ENCODE measurements around the gene ACTR3C. TPM values are rescaled to one million over a fixed set of nuclear protein-coding genes. Genes with fewer than 3 reads are reported as not detected.
"Not testable (repeated sequence)": the region's sequence is repeated elsewhere in the genome, so short reads cannot be mapped to it uniquely, and the experiment has no call there.

Gene ACTR3C
- total RNA-seq, 2 experiments from 2014 or later, result 5.0 to 6.1 TPM

GRCh38 chr7:150268798-150269197 lies 54.5 kb downstream of the ACTR3C start:
- H3K36me3 Mint-ChIP-seq (ENCODE audit: low read depth); DNase-seq; H3K4me1 Mint-ChIP-seq; H3K9me3 Mint-ChIP-seq; H3K27me3 Mint-ChIP-seq; H3K4me3 Mint-ChIP-seq; CTCF ChIA-PET; POLR2A ChIA-PET; H3K27ac Mint-ChIP-seq: not testable (repeated sequence)

GRCh38 chr7:150268287-150268686 lies 55.1 kb downstream of the ACTR3C start:
- DNase-seq; H3K36me3 Mint-ChIP-seq (ENCODE audit: low read depth); H3K27me3 Mint-ChIP-seq; H3K4me3 Mint-ChIP-seq; H3K4me1 Mint-ChIP-seq; CTCF ChIA-PET; H3K9me3 Mint-ChIP-seq; POLR2A ChIA-PET; H3K27ac Mint-ChIP-seq: not testable (repeated sequence)

- POLR2A ChIA-PET; H3K4me1 Mint-ChIP-seq; H3K4me3 Mint-ChIP-seq; DNase-seq; CTCF ChIA-PET; H3K9me3 Mint-ChIP-seq; H3K36me3 Mint-ChIP-seq (ENCODE audit: low read depth); H3K27me3 Mint-ChIP-seq; H3K27ac Mint-ChIP-seq: not testable (repeated sequence)
Measured at GRCh38 chr7:150266953-150267665, 56.2 kb downstream of the ACTR3C start.

GRCh38 chr7:150262656-150263055 lies 60.7 kb downstream of the ACTR3C start:
- CTCF ChIA-PET; H3K9me3 Mint-ChIP-seq; H3K27ac Mint-ChIP-seq; H3K4me1 Mint-ChIP-seq; DNase-seq; POLR2A ChIA-PET; H3K4me3 Mint-ChIP-seq; H3K36me3 Mint-ChIP-seq (ENCODE audit: low read depth); H3K27me3 Mint-ChIP-seq: not testable (repeated sequence)

GRCh38 chr7:150247745-150248144 lies 75.6 kb downstream of the ACTR3C start:
- H3K9me3 Mint-ChIP-seq; H3K27me3 Mint-ChIP-seq; POLR2A ChIA-PET; CTCF ChIA-PET; H3K36me3 Mint-ChIP-seq (ENCODE audit: low read depth); H3K27ac Mint-ChIP-seq; H3K4me3 Mint-ChIP-seq; DNase-seq; H3K4me1 Mint-ChIP-seq: not testable (repeated sequence)

GRCh38 chr7:150245208-150245607 lies 78.1 kb downstream of the ACTR3C start:
- H3K9me3 Mint-ChIP-seq; POLR2A ChIA-PET; H3K4me1 Mint-ChIP-seq; H3K27ac Mint-ChIP-seq; DNase-seq; H3K36me3 Mint-ChIP-seq (ENCODE audit: low read depth); CTCF ChIA-PET; H3K27me3 Mint-ChIP-seq; H3K4me3 Mint-ChIP-seq: not testable (repeated sequence)

- CTCF ChIA-PET; DNase-seq; H3K9me3 Mint-ChIP-seq; H3K4me3 Mint-ChIP-seq; POLR2A ChIA-PET; H3K4me1 Mint-ChIP-seq; H3K27me3 Mint-ChIP-seq; H3K36me3 Mint-ChIP-seq (ENCODE audit: low read depth); H3K27ac Mint-ChIP-seq: not testable (repeated sequence)
Measured at GRCh38 chr7:150242935-150243334, 80.4 kb downstream of the ACTR3C start.

GRCh38 chr7:150225444-150225843 lies 97.9 kb downstream of the ACTR3C start:
- DNase-seq; CTCF ChIA-PET; H3K4me1 Mint-ChIP-seq; H3K36me3 Mint-ChIP-seq (ENCODE audit: low read depth); POLR2A ChIA-PET; H3K4me3 Mint-ChIP-seq; H3K9me3 Mint-ChIP-seq; H3K27ac Mint-ChIP-seq: not testable (repeated sequence)
- H3K27me3 Mint-ChIP-seq, result peaks cover 31% of the 10 kb centered on the region

- not testable (repeated sequence) for H3K27ac Mint-ChIP-seq, H3K4me3 Mint-ChIP-seq
- peaks cover 27% of the 10 kb centered on the region for H3K27me3 Mint-ChIP-seq
Measured at GRCh38 chr7:150222083-150222972, 101.0 kb downstream of the ACTR3C start.

GRCh38 chr7:150220673-150221181 lies 102.6 kb downstream of the ACTR3C start:
- H3K36me3 Mint-ChIP-seq (ENCODE audit: low read depth); CTCF ChIA-PET; H3K27ac Mint-ChIP-seq; POLR2A ChIA-PET; H3K4me1 Mint-ChIP-seq; H3K9me3 Mint-ChIP-seq; DNase-seq; H3K4me3 Mint-ChIP-seq: not testable (repeated sequence)
- H3K27me3 Mint-ChIP-seq, result peaks cover 27% of the 10 kb centered on the region

More at GRCh38 chr7:150222083-150222972, 101.0 kb downstream of the ACTR3C start:
- DNase-seq; H3K9me3 Mint-ChIP-seq; POLR2A ChIA-PET; CTCF ChIA-PET; H3K36me3 Mint-ChIP-seq (ENCODE audit: low read depth); H3K4me1 Mint-ChIP-seq: not testable (repeated sequence)

GRCh38 chr7:150219941-150220658 lies 103.2 kb downstream of the ACTR3C start:
- H3K9me3 Mint-ChIP-seq; H3K4me1 Mint-ChIP-seq; DNase-seq; H3K4me3 Mint-ChIP-seq; H3K27ac Mint-ChIP-seq; POLR2A ChIA-PET; CTCF ChIA-PET; H3K36me3 Mint-ChIP-seq (ENCODE audit: low read depth): not testable (repeated sequence)
- peaks cover 25% of the 10 kb centered on the region for H3K27me3 Mint-ChIP-seq

- H3K9me3 Mint-ChIP-seq; H3K27ac Mint-ChIP-seq; H3K4me3 Mint-ChIP-seq; H3K36me3 Mint-ChIP-seq (ENCODE audit: low read depth); CTCF ChIA-PET; POLR2A ChIA-PET; DNase-seq; H3K4me1 Mint-ChIP-seq; H3K27me3 Mint-ChIP-seq: not testable (repeated sequence)
Measured at GRCh38 chr7:150206848-150207247, 116.5 kb downstream of the ACTR3C start.

- POLR2A ChIA-PET; H3K27ac Mint-ChIP-seq; H3K4me3 Mint-ChIP-seq; H3K4me1 Mint-ChIP-seq; H3K36me3 Mint-ChIP-seq (ENCODE audit: low read depth); H3K27me3 Mint-ChIP-seq; DNase-seq; H3K9me3 Mint-ChIP-seq; CTCF ChIA-PET: not testable (repeated sequence)
Measured at GRCh38 chr7:150205866-150206265, 117.5 kb downstream of the ACTR3C start.
